Prostate gland (tissue), 2 donors: ENCODE results near the gene PKP3. TPM values are rescaled to one million over a fixed set of nuclear protein-coding genes. Genes with fewer than 3 reads are reported as not detected.
A peak's percentile ranks its signal among the peaks of the same experiment; 100 is the strongest.

ENCODE experiments used
- DNase-seq: peaks from one replicate; pipeline ENCODE4 v3.0.0-alpha.2; 2019; ENCODE audit warnings: low spot score
- H3K27ac ChIP-seq, 2 donors: fragments of 200-600 bp; sonication (generic); 2 replicates each; pipeline ENCODE4 v1.5.1; 2017 to 2019
- H3K27me3 ChIP-seq: fragments of 200-600 bp; sonication (generic); replicated peaks from 2 replicates; pipeline ENCODE4 v1.5.1; 2019; ENCODE audit not compliant: insufficient read depth
- H3K36me3 ChIP-seq, 2 donors: fragments of 200-600 bp; sonication (generic); 1 replicate in 1 of 2; 2 replicates in 1 of 2; pipeline versions ENCODE4 v1.5.1 to v1.8.1; 2017 to 2019
- H3K4me1 ChIP-seq: fragments of 200-600 bp; sonication (generic); replicated peaks from 2 replicates; pipeline ENCODE4 v1.5.1; 2019
- H3K4me3 ChIP-seq, 2 donors: fragments of 200-600 bp; sonication (generic); 2 replicates each; pipeline ENCODE4 v1.5.1; 2017 to 2019
- H3K9me3 ChIP-seq: fragments of 200-600 bp; sonication (generic); 2 replicates; pipeline ENCODE4 v1.5.1; 2017
- CTCF ChIP-seq, 4 experiments: fragments of 200-600 bp in 2 of 4; fragments of 450-650 bp in 2 of 4; sonication (generic) in 2 of 4; IDR thresholded peaks; 1 replicate in 3 of 4; 2 replicates in 1 of 4; pipeline ENCODE4 v1.5.1; 2016 to 2019; ENCODE audit warnings: antibody characterized with exemption in 4 of 4, mild to moderate bottlenecking in 2 of 4, moderate library complexity in 2 of 4
- POLR2A ChIP-seq: fragments of 450-650 bp; IDR thresholded peaks from one replicate; pipeline ENCODE4 v1.6.1; 2016; ENCODE audit warnings: antibody characterized with exemption, mild to moderate bottlenecking
- POLR2AphosphoS5 ChIP-seq: sonication (generic); formaldehyde crosslinking; IDR thresholded peaks from one replicate; pipeline ENCODE4 v1.6.1; 2017; ENCODE audit warnings: antibody characterized with exemption
- WGBS: methylation state at CpG from one replicate; pipeline ENCODE4 v1.1.5; 2018; 5-methylcytosine and 5-hydroxymethylcytosine counted together
- intact Hi-C: fragments of 100-400 bp; cut with DNase I; formaldehyde crosslinking; loops from one replicate; pipeline ENCODE4 v1.14.2; 2022
- total RNA-seq, 2 donors: library from RNA; depleted of rRNA; stranded (reverse); fragments of >200 nt; gene quantifications; one replicate each; pipeline ENCODE4 v1.1.0, GENCODE V29; 2016

Gene PKP3
- total RNA-seq, 2 donors from 2014 or later: 58.6 to 88.4 TPM

GRCh38 chr11:417652-418342 is 23.8 kb downstream of the PKP3 start:
- Histone ChIP-seq H3K4me1 (peaks cover 8% of the 10 kb centered on the region), H3K36me3 (no peaks in the 10 kb centered on the region), H3K4me3 (peak overlapping the region; percentile 52 to 67), H3K9me3 (no peaks in the 10 kb centered on the region), H3K27me3 (no peaks in the 10 kb centered on the region), H3K27ac (peak overlapping the region; percentile 80 to 83)
- DNase-seq: no peak
- intact Hi-C loops: no loop called here
- WGBS: 56% methylated on average over 18 of the region's 19 CpGs
- no peak for TF ChIP-seq CTCF (IDR thresholded peaks at IDR 0.05)
- TF ChIP-seq POLR2A: no peak
- no peak for TF ChIP-seq POLR2AphosphoS5

GRCh38 chr11:418343-419247 is 24.6 kb downstream of the PKP3 start:
- H3K27me3 ChIP-seq: no peaks in the 10 kb centered on the region
- no peak overlapping the region for H3K4me3 ChIP-seq
- no peak for DNase-seq
- no peaks in the 10 kb centered on the region for H3K9me3 ChIP-seq
- WGBS: 88% methylated on average over 27 of the region's 30 CpGs
- no peaks in the 10 kb centered on the region for H3K36me3 ChIP-seq
- TF ChIP-seq CTCF (IDR thresholded peaks at IDR 0.05): no peak
- TF ChIP-seq POLR2AphosphoS5: no peak
- no peak for TF ChIP-seq POLR2A
- H3K27ac ChIP-seq: no peak overlapping the region
- intact Hi-C loops: no loop called here
- peaks cover 8% of the 10 kb centered on the region for H3K4me1 ChIP-seq

- TF ChIP-seq CTCF (IDR thresholded peaks at IDR 0.05) (no peak), POLR2AphosphoS5 (no peak), POLR2A (no peak)
- 89% methylated on average over 14 of the region's 20 CpGs for WGBS
- Histone ChIP-seq H3K9me3 (no peaks in the 10 kb centered on the region), H3K27ac (no peak overlapping the region), H3K4me3 (no peak overlapping the region), H3K4me1 (peaks cover 8% of the 10 kb centered on the region), H3K27me3 (no peaks in the 10 kb centered on the region), H3K36me3 (no peaks in the 10 kb centered on the region)
- DNase-seq: no peak
- intact Hi-C loops: no loop called here
Measured at GRCh38 chr11:419248-420005, 25.4 kb downstream of the PKP3 start.

GRCh38 chr11:420054-420910 is 26.3 kb downstream of the PKP3 start:
- intact Hi-C loops: no loop called here
- TF ChIP-seq CTCF (IDR thresholded peaks at IDR 0.05) (no peak), POLR2A (no peak), POLR2AphosphoS5 (no peak)
- Histone ChIP-seq H3K4me1 (peaks cover 8% of the 10 kb centered on the region), H3K36me3 (no peaks in the 10 kb centered on the region), H3K27ac (no peak overlapping the region), H3K9me3 (no peaks in the 10 kb centered on the region), H3K4me3 (no peak overlapping the region), H3K27me3 (no peaks in the 10 kb centered on the region)
- WGBS: 68% methylated on average over 54 of the region's 71 CpGs
- no peak for DNase-seq
